ENCODE measurements around the gene RAI1.

The RAI1 gene

DNA sequence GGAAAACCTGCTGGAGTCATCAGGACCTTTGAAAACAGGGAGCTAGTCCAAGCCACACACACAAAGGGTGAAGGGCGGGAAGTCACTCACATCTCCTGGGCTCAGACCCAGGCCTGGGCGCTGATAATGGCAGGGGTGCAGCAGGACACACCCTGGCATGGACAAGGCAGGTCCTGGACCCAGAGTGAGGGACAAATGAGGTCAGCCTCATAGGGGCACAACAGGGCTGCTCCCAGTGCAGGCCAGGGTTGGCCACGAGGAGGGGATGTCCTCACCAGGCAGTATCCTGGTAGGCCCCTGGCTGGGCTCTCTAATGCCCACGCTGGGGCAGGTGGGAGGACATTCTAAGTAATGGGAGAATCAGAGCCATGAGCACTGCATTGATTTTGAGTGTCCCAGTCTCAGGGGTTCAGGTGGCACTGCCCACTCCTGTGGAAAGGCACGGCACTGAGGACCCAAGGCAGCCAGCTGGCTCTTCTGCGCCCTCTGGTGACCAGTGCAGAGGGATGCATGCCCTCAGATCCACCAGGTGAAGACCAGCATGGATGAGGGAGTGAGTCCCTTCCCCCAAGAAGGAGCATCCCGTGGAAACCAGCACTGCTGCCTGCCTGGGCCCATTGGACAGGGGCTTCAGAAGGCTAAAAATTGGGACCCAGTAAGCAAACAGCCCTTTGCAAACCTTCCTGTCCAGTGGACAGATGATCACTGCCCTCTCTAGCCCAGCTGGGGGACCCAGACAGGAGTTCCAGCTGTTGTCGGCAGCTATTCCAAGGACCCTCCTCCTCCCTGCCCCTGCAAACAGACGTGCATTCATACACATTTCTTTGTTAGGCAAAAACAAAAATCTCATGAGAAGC lies 178.9 kb downstream of the RAI1 start:
- H3K27ac ChIP-seq: peak overlapping the region; percentile 60
- TF ChIP-seq, protein P1, sequence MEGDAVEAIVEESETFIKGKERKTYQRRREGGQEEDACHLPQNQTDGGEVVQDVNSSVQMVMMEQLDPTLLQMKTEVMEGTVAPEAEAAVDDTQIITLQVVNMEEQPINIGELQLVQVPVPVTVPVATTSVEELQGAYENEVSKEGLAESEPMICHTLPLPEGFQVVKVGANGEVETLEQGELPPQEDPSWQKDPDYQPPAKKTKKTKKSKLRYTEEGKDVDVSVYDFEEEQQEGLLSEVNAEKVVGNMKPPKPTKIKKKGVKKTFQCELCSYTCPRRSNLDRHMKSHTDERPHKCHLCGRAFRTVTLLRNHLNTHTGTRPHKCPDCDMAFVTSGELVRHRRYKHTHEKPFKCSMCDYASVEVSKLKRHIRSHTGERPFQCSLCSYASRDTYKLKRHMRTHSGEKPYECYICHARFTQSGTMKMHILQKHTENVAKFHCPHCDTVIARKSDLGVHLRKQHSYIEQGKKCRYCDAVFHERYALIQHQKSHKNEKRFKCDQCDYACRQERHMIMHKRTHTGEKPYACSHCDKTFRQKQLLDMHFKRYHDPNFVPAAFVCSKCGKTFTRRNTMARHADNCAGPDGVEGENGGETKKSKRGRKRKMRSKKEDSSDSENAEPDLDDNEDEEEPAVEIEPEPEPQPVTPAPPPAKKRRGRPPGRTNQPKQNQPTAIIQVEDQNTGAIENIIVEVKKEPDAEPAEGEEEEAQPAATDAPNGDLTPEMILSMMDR (conservative IDR thresholded peaks at IDR 0.05; ENCODE audit: low read depth): peak; percentile 94
- CTCF ChIA-PET: interaction anchor here (0.5 to 2.5 kb wide), 15 partner anchors 10 to 209 kb away, joined by 3 to 21 read pairs (median 4); partner anchors contain the start of genes DRC3, SREBF1 and TOM1L2
- peak; percentile 74 for DNase-seq (ENCODE audit: low spot score)
- POLR2A ChIA-PET (ENCODE audit: low non-redundant PET): no interaction called here

DNA sequence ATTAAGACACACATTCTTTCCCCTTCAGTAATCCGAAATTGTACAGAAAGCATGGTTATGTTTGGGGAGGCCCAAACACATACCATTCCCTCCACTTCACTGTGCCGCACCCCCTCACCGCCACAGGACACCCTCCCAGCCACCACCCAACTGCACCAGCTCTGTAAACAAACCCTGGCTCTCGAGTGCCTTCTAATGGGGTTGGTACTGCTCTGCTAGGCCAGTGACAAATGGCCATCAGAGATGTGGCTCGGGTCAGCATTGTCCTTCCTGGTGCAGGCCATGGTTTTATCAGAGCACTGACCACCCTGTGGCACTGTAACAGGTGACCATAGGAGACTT lies 179.5 kb downstream of the RAI1 start:
- CTCF ChIA-PET: interaction anchor here (0.7 to 2.5 kb wide), 8 partner anchors 13 to 191 kb away, joined by 4 to 21 read pairs (median 6); partner anchors contain the start of genes DRC3, SREBF1 and TOM1L2
- DNase-seq (ENCODE audit: low spot score): no peak
- TF ChIP-seq, protein P1 (conservative IDR thresholded peaks at IDR 0.05; ENCODE audit: low read depth): no peak
- H3K27ac ChIP-seq: peak overlapping the region; percentile 60
- POLR2A ChIA-PET (ENCODE audit: low non-redundant PET): no interaction called here
